ENCODE measurements around the gene PSMA7. TPM values are rescaled to one million over a fixed set of nuclear protein-coding genes. Genes with fewer than 3 reads are reported as not detected.

Gene PSMA7
- total RNA-seq, 6 experiments from 2014 or later, result 296 to 357 (median 334) TPM

GRCh38 chr20:62157387-62158087 lies 14.3 kb upstream of the PSMA7 start:
- peaks cover 6% of the 10 kb centered on the region; the same call in 1 of the 2 replicates for H3K9me3 Mint-ChIP-seq
- no peak for DNase-seq
- H3K4me1 Mint-ChIP-seq (ENCODE audit: low read depth), result peaks cover 35% of the 10 kb centered on the region
- TF ChIP-seq CTCF (IDR thresholded peaks at IDR 0.05), result no peak
- no peaks in the 10 kb centered on the region; the same call in 1 of the 2 replicates for H3K27me3 Mint-ChIP-seq (ENCODE audit: insufficient read depth)
- H3K36me3 Mint-ChIP-seq (ENCODE audit: low read depth), result peaks cover 37% of the 10 kb centered on the region
- H3K27ac Mint-ChIP-seq, result no peak overlapping the region
- no peak overlapping the region for H3K4me3 Mint-ChIP-seq

- no peak for DNase-seq
- H3K27ac Mint-ChIP-seq, result no peak overlapping the region
- H3K4me3 Mint-ChIP-seq, result no peak overlapping the region
- H3K27me3 Mint-ChIP-seq (ENCODE audit: insufficient read depth), result peaks cover 3% of the 10 kb centered on the region; the same call in 1 of the 2 replicates
- TF ChIP-seq CTCF (IDR thresholded peaks at IDR 0.05), result peak; percentile 85
- peaks cover 42% of the 10 kb centered on the region for H3K36me3 Mint-ChIP-seq (ENCODE audit: low read depth)
- peaks cover 35% of the 10 kb centered on the region for H3K4me1 Mint-ChIP-seq (ENCODE audit: low read depth)
- H3K9me3 Mint-ChIP-seq, result peaks cover 6% of the 10 kb centered on the region; the same call in 1 of the 2 replicates
These were observed 13.6 kb upstream of the PSMA7 start for GRCh38 chr20:62156592-62157386.

- no peak overlapping the region for H3K27ac Mint-ChIP-seq
- no peak overlapping the region for H3K4me3 Mint-ChIP-seq
- H3K36me3 Mint-ChIP-seq (ENCODE audit: low read depth), result peaks cover 42% of the 10 kb centered on the region
- peaks cover 3% of the 10 kb centered on the region; the same call in 1 of the 2 replicates for H3K27me3 Mint-ChIP-seq (ENCODE audit: insufficient read depth)
- DNase-seq, result no peak
- peaks cover 35% of the 10 kb centered on the region for H3K4me1 Mint-ChIP-seq (ENCODE audit: low read depth)
- no peak for TF ChIP-seq CTCF (IDR thresholded peaks at IDR 0.05)
- peaks cover 6% of the 10 kb centered on the region; the same call in 1 of the 2 replicates for H3K9me3 Mint-ChIP-seq
These were observed 13.0 kb upstream of the PSMA7 start for GRCh38 chr20:62156254-62156556.

GRCh38 chr20:62155428-62156253 lies 12.4 kb upstream of the PSMA7 start:
- Mint-ChIP-seq H3K4me1 (ENCODE audit: low read depth) (peaks cover 29% of the 10 kb centered on the region), H3K27ac (no peak overlapping the region)
- peak; percentile 37 for DNase-seq

More at GRCh38 chr20:62155428-62156253, 12.4 kb upstream of the PSMA7 start:
- no peak for TF ChIP-seq CTCF (IDR thresholded peaks at IDR 0.05)
- H3K9me3 Mint-ChIP-seq, result peaks cover 6% of the 10 kb centered on the region; the same call in 1 of the 2 replicates
- 0 out of 2 replicates have a peak overlapping the region, but pooled peaks have one; percentile 4 for H3K4me3 Mint-ChIP-seq
- peaks cover 3% of the 10 kb centered on the region; the same call in 1 of the 2 replicates for H3K27me3 Mint-ChIP-seq (ENCODE audit: insufficient read depth)
- H3K36me3 Mint-ChIP-seq (ENCODE audit: low read depth), result peaks cover 40% of the 10 kb centered on the region
